ENCODE data around the gene ADCY2.

The ADCY2 gene

GRCh38 chr5:7828269-7828668 lies 432.3 kb downstream of the ADCY2 start:
- DNase-seq (ENCODE audit: low spot score), result no peak

GRCh38 chr5:7834982-7835381 lies 439.0 kb downstream of the ADCY2 start:
- no peak for DNase-seq (ENCODE audit: low spot score)

- DNase-seq (ENCODE audit: low spot score), result no peak
Observed at GRCh38 chr5:7837403-7837802, 441.5 kb downstream of the ADCY2 start.

GRCh38 chr5:7842531-7842930 lies 446.6 kb downstream of the ADCY2 start:
- no peak for DNase-seq (ENCODE audit: low spot score)

- DNase-seq (ENCODE audit: low spot score), result no peak
Observed at GRCh38 chr5:7844901-7845300, 449.0 kb downstream of the ADCY2 start.

GRCh38 chr5:7845557-7845956 lies 449.6 kb downstream of the ADCY2 start:
- no peak for DNase-seq (ENCODE audit: low spot score)

- no peak for DNase-seq (ENCODE audit: low spot score)
Observed at GRCh38 chr5:7846327-7846726, 450.4 kb downstream of the ADCY2 start.

- no peak for DNase-seq (ENCODE audit: low spot score)
Observed at GRCh38 chr5:7848296-7848695, 452.4 kb downstream of the ADCY2 start.

- no peak for DNase-seq (ENCODE audit: low spot score)
Observed at GRCh38 chr5:7849681-7850394, 453.9 kb downstream of the ADCY2 start.

GRCh38 chr5:7850395-7851239 lies 454.7 kb downstream of the ADCY2 start, which contains the start of gene CFAP90:
Gene CFAP90 (minus strand): TSS chr5:7851133. CDS start chr5:7851021, 112 bp downstream.
- peak; percentile 28 for DNase-seq (ENCODE audit: low spot score)

- DNase-seq (ENCODE audit: low spot score), result no peak
Observed at GRCh38 chr5:7851240-7851592, 455.3 kb downstream of the ADCY2 start.

GRCh38 chr5:7851617-7852289 lies 455.8 kb downstream of the ADCY2 start:
- no peak for DNase-seq (ENCODE audit: low spot score)

GRCh38 chr5:7852542-7852941 lies 456.6 kb downstream of the ADCY2 start:
- DNase-seq (ENCODE audit: low spot score), result no peak

- DNase-seq (ENCODE audit: low spot score), result no peak
Observed at GRCh38 chr5:7852988-7853387, 457.1 kb downstream of the ADCY2 start.

GRCh38 chr5:7855611-7856010 lies 459.7 kb downstream of the ADCY2 start:
- DNase-seq (ENCODE audit: low spot score), result no peak

GRCh38 chr5:7856855-7857254 lies 460.9 kb downstream of the ADCY2 start:
- peak; percentile 29 for DNase-seq (ENCODE audit: low spot score)

GRCh38 chr5:7857361-7857760 lies 461.4 kb downstream of the ADCY2 start:
- DNase-seq (ENCODE audit: low spot score), result no peak

- no peak for DNase-seq (ENCODE audit: low spot score)
Observed at GRCh38 chr5:7857926-7858632, 462.1 kb downstream of the ADCY2 start.

GRCh38 chr5:7866196-7866595 lies 470.3 kb downstream of the ADCY2 start:
- DNase-seq (ENCODE audit: low spot score), result no peak

- no peak for DNase-seq (ENCODE audit: low spot score)
Observed at GRCh38 chr5:7867260-7867659, 471.3 kb downstream of the ADCY2 start.

- peak; percentile 16 for DNase-seq (ENCODE audit: low spot score)
Observed at GRCh38 chr5:7868427-7868772, 472.5 kb downstream of the ADCY2 start.

GRCh38 chr5:7868773-7869473 lies 473.0 kb downstream of the ADCY2 start, which contains the start of the genes FASTKD3 and MTRR:
Gene FASTKD3 (minus strand): TSS chr5:7869031. CDS start chr5:7868083, 948 bp downstream.
Gene MTRR (plus strand): TSS chr5:7869148. CDS start chr5:7870795, 1,647 bp downstream.
- DNase-seq (ENCODE audit: low spot score), result peak; percentile 87

All from kidney capillary endothelial cell (primary cell).